Left renal pelvis (tissue), 4 donors: ENCODE data around the gene HLA-DQB1. TPM values are rescaled to one million over a fixed set of nuclear protein-coding genes. Genes with fewer than 3 reads are reported as not detected.
"Not testable (repeated sequence)": the region's sequence is repeated elsewhere in the genome, so short reads cannot be mapped to it uniquely, and the experiment has no call there.

Experiments used
- DNase-seq, 4 donors: peaks; one replicate each; pipeline ENCODE4 v3.0.0-alpha.2; 2013; ENCODE audit warnings: low read depth in 4 of 4, low spot score in 3 of 4
- polyA plus RNA-seq, 4 donors: library from polyadenylated mRNA; unstranded; fragments of 120-200 nt; gene quantifications; one replicate each; pipeline ENCODE4 v1.2.1, GENCODE V29; 2013; ENCODE audit not compliant: insufficient read length in 4 of 4

Gene HLA-DQB1
- polyA plus RNA-seq, 4 donors = 3.1 to 11.8 (median 6.1) TPM

- not testable (repeated sequence) for DNase-seq
Measured at GRCh38 chr6:32629793-32630192, 36.7 kb downstream of the HLA-DQB1 start.

- DNase-seq = no peak
Measured at GRCh38 chr6:32627831-32628230, 38.6 kb downstream of the HLA-DQB1 start.

- no peak for DNase-seq
Measured at GRCh38 chr6:32627249-32627648, 39.2 kb downstream of the HLA-DQB1 start.

GRCh38 chr6:32625137-32625536, 41.3 kb downstream of the HLA-DQB1 start:
- no peak for DNase-seq

GRCh38 chr6:32624565-32624964, 41.9 kb downstream of the HLA-DQB1 start:
- DNase-seq = no peak

GRCh38 chr6:32623693-32624092, 42.8 kb downstream of the HLA-DQB1 start:
- no peak for DNase-seq

GRCh38 chr6:32622545-32623401, 43.7 kb downstream of the HLA-DQB1 start:
- DNase-seq = no peak

GRCh38 chr6:32621372-32621771, 45.1 kb downstream of the HLA-DQB1 start:
- DNase-seq = no peak

GRCh38 chr6:32617751-32618150, 48.7 kb downstream of the HLA-DQB1 start:
- DNase-seq = no peak

GRCh38 chr6:32615885-32616532, 50.4 kb downstream of the HLA-DQB1 start:
- DNase-seq = no peak

- DNase-seq = no peak
Measured at GRCh38 chr6:32614366-32615081, 51.9 kb downstream of the HLA-DQB1 start.

- no peak for DNase-seq
Measured at GRCh38 chr6:32613475-32613874, 53.0 kb downstream of the HLA-DQB1 start.

GRCh38 chr6:32610682-32611296, 55.7 kb downstream of the HLA-DQB1 start:
- DNase-seq = no peak

- DNase-seq = peak; percentile 61 to 83 (median 77)
Measured at GRCh38 chr6:32609731-32610640, 56.5 kb downstream of the HLA-DQB1 start.

Other genes starting within 250 kb of the HLA-DQB1 start
- 10 to 100 TPM; 47.0 to 82.4 (median 68.6) TPM for gene HLA-DRA, start 226.8 kb downstream of the HLA-DQB1 start, polyA plus RNA-seq
- 10 to 100 TPM in 1 of 4 donors, 1 to 10 TPM in 3; 7.4 to 43.0 (median 8.6) TPM for gene HLA-DRB5, start 136.4 kb downstream of the HLA-DQB1 start, polyA plus RNA-seq
- 10 to 100 TPM; 24.8 to 55.2 (median 35.3) TPM for gene HLA-DRB1, start 76.8 kb downstream of the HLA-DQB1 start, polyA plus RNA-seq
- gene HLA-DQA1, start 29.3 kb downstream of the HLA-DQB1 start, polyA plus RNA-seq = 1 to 10 TPM; 2.2 to 4.5 (median 3.6) TPM
- gene HLA-DQA2, start 74.7 kb upstream of the HLA-DQB1 start, polyA plus RNA-seq = under 1 TPM in 2 of 4 donors, not detected in 2; 0.30 to 0.31 TPM
- gene HLA-DQB2, start 96.9 kb upstream of the HLA-DQB1 start, polyA plus RNA-seq = 1 to 10 TPM in 2 of 4 donors, under 1 TPM in 1, not detected in 1; 0.87 to 1.1 (median 1.0) TPM
- under 1 TPM in 3 of 4 donors, not detected in 1; 0.14 to 0.29 (median 0.27) TPM for gene HLA-DOB, start 150.3 kb upstream of the HLA-DQB1 start, polyA plus RNA-seq
- 10 to 100 TPM in 2 of 4 donors, 1 to 10 TPM in 2; 9.9 to 13.3 (median 10.6) TPM for gene TAP2, start 172.1 kb upstream of the HLA-DQB1 start, polyA plus RNA-seq
- gene PSMB8, start 177.4 kb upstream of the HLA-DQB1 start, polyA plus RNA-seq = 10 to 100 TPM; 19.4 to 24.4 (median 22.5) TPM
- 10 to 100 TPM in 1 of 4 donors, 1 to 10 TPM in 3; 9.4 to 11.0 (median 9.7) TPM for gene TAP1, start 187.0 kb upstream of the HLA-DQB1 start, polyA plus RNA-seq
- gene PSMB9, start 187.5 kb upstream of the HLA-DQB1 start, polyA plus RNA-seq = 1 to 10 TPM; 5.7 to 6.4 (median 6.0) TPM